Right lobe of liver (tissue), 4 donors: Measurements from ENCODE around the gene FRK.

ENCODE experiments used
- CTCF ChIP-seq, 4 donors: fragments of 200-600 bp in 3 of 4; fragments of 450-650 bp in 1 of 4; IDR thresholded peaks; one replicate each; pipeline versions ENCODE4 v1.5.1 to v1.8.0; 2016 to 2022; ENCODE audit warnings: antibody characterized with exemption in 4 of 4, mild to moderate bottlenecking in 2 of 4
- POLR2A ChIP-seq: fragments of 450-650 bp; IDR thresholded peaks from one replicate; pipeline ENCODE4 v1.6.1; 2017; ENCODE audit warnings: antibody characterized with exemption, mild to moderate bottlenecking
- donor health status: DM: no; HTN: no; CAD: no.
- donor health status: DM: no; HTN: no; CAD: no.
- donor health status: DM: no; HTN: yes; CAD: no.

- TF ChIP-seq CTCF (IDR thresholded peaks at IDR 0.05) (no peak), POLR2A (no peak)
Observed at GRCh38 chr6:115882174-115882573, 178.5 kb downstream of the FRK start.
